ENCODE measurements around the gene PRDM4. TPM values are rescaled to one million over a fixed set of nuclear protein-coding genes. Genes with fewer than 3 reads are reported as not detected.

PRDM4 gene
- total RNA-seq, 4 donors from 2014 or later = 21.8 to 29.5 (median 25.2) TPM

GRCh38 chr12:107736914-107737313 is 24.0 kb downstream of the PRDM4 start:
- no peaks in the 10 kb centered on the region for H3K27me3 ChIP-seq
- H3K27ac ChIP-seq = no peak overlapping the region
- TF ChIP-seq CTCF (IDR thresholded peaks at IDR 0.05) (no peak), POLR2A (IDR thresholded peaks at IDR 0.05) (no peak), POLR2AphosphoS5 (IDR thresholded peaks at IDR 0.05) (no peak), EP300 (IDR thresholded peaks at IDR 0.05) (no peak)
- ATAC-seq = no peak
- 79 to 85% methylated on average over 4 of the region's 4 CpGs for WGBS, 2 donors (ENCODE audit: low coverage in 1 of 2)
- no peak overlapping the region for H3K4me3 ChIP-seq
- no peaks in the 10 kb centered on the region for H3K4me1 ChIP-seq
- peaks cover 11 to 100% of the 10 kb centered on the region in 2 donors for H3K36me3 ChIP-seq
- no peaks in the 10 kb centered on the region for H3K9me3 ChIP-seq

GRCh38 chr12:107735763-107736162 is 25.2 kb downstream of the PRDM4 start:
- no peak for ATAC-seq
- TF ChIP-seq POLR2A (IDR thresholded peaks at IDR 0.05) = no peak
- no peak for TF ChIP-seq CTCF (IDR thresholded peaks at IDR 0.05)
- no peak for TF ChIP-seq EP300 (IDR thresholded peaks at IDR 0.05)
- no peak for TF ChIP-seq POLR2AphosphoS5 (IDR thresholded peaks at IDR 0.05)
- peaks cover 7 to 90% of the 10 kb centered on the region in 2 donors for H3K36me3 ChIP-seq

GRCh38 chr12:107734139-107734538 is 26.8 kb downstream of the PRDM4 start:
- TF ChIP-seq EP300 (IDR thresholded peaks at IDR 0.05) (no peak), CTCF (IDR thresholded peaks at IDR 0.05) (no peak), POLR2A (IDR thresholded peaks at IDR 0.05) (no peak), POLR2AphosphoS5 (IDR thresholded peaks at IDR 0.05) (no peak)
- ATAC-seq = no peak
- Histone ChIP-seq H3K27ac (no peak overlapping the region), H3K4me3 (no peak overlapping the region), H3K36me3 (peaks cover 5 to 73% of the 10 kb centered on the region in 2 donors), H3K27me3 (no peaks in the 10 kb centered on the region), H3K4me1 (no peaks in the 10 kb centered on the region), H3K9me3 (no peaks in the 10 kb centered on the region)
- WGBS, 2 donors (ENCODE audit: low coverage in 1 of 2) = 78 to 84% methylated on average over 3 to 5 of the region's 5 CpGs

More at GRCh38 chr12:107735763-107736162, 25.2 kb downstream of the PRDM4 start:
- no peaks in the 10 kb centered on the region for H3K9me3 ChIP-seq
- no peak overlapping the region for H3K4me3 ChIP-seq
- no peak overlapping the region for H3K27ac ChIP-seq
- no peaks in the 10 kb centered on the region for H3K27me3 ChIP-seq
- H3K4me1 ChIP-seq = no peaks in the 10 kb centered on the region
- 88 to 100% methylated on average over 2 of the region's 2 CpGs for WGBS, 2 donors (ENCODE audit: low coverage in 1 of 2)

GRCh38 chr12:107732365-107732764 is 28.6 kb downstream of the PRDM4 start:
- 75 to 100% methylated on average over 1 to 2 of the region's 3 CpGs for WGBS, 2 donors (ENCODE audit: low coverage in 1 of 2)
- no peaks in the 10 kb centered on the region for H3K27me3 ChIP-seq
- no peak overlapping the region for H3K27ac ChIP-seq
- no peak overlapping the region for H3K4me3 ChIP-seq
- peaks cover 0 to 56% of the 10 kb centered on the region in 2 donors for H3K36me3 ChIP-seq
- no peak for TF ChIP-seq POLR2A (IDR thresholded peaks at IDR 0.05)
- no peak for TF ChIP-seq EP300 (IDR thresholded peaks at IDR 0.05)
- no peak for TF ChIP-seq POLR2AphosphoS5 (IDR thresholded peaks at IDR 0.05)
- TF ChIP-seq CTCF (IDR thresholded peaks at IDR 0.05) = no peak
- ATAC-seq = no peak
- H3K9me3 ChIP-seq = no peaks in the 10 kb centered on the region
- H3K4me1 ChIP-seq = no peaks in the 10 kb centered on the region

GRCh38 chr12:107731366-107731765 is 29.6 kb downstream of the PRDM4 start:
- 75 to 87% methylated on average over 4 of the region's 4 CpGs for WGBS, 2 donors (ENCODE audit: low coverage in 1 of 2)
- H3K4me1 ChIP-seq = no peaks in the 10 kb centered on the region
- H3K4me3 ChIP-seq = no peak overlapping the region
- TF ChIP-seq POLR2A (IDR thresholded peaks at IDR 0.05) (no peak), CTCF (IDR thresholded peaks at IDR 0.05) (no peak), POLR2AphosphoS5 (IDR thresholded peaks at IDR 0.05) (no peak), EP300 (IDR thresholded peaks at IDR 0.05) (no peak)
- H3K36me3 ChIP-seq = peaks cover 0 to 46% of the 10 kb centered on the region in 2 donors
- no peaks in the 10 kb centered on the region for H3K27me3 ChIP-seq
- no peak overlapping the region for H3K27ac ChIP-seq
- H3K9me3 ChIP-seq = no peaks in the 10 kb centered on the region
- ATAC-seq = no peak
